Measurements from ENCODE around the gene PTPN11.

- TF ChIP-seq CTCF (IDR thresholded peaks at IDR 0.05) = no peak
- TF ChIP-seq POLR2A (IDR thresholded peaks at IDR 0.05) = no peak
Measured at GRCh38 chr12:112424126-112424525, 5.4 kb downstream of the PTPN11 start.
